Measurements from ENCODE around the gene TRAPPC3.
"Not testable (repeated sequence)": the region's sequence is repeated elsewhere in the genome, so short reads cannot be mapped to it uniquely, and the experiment has no call there.

Gene TRAPPC3

DNA sequence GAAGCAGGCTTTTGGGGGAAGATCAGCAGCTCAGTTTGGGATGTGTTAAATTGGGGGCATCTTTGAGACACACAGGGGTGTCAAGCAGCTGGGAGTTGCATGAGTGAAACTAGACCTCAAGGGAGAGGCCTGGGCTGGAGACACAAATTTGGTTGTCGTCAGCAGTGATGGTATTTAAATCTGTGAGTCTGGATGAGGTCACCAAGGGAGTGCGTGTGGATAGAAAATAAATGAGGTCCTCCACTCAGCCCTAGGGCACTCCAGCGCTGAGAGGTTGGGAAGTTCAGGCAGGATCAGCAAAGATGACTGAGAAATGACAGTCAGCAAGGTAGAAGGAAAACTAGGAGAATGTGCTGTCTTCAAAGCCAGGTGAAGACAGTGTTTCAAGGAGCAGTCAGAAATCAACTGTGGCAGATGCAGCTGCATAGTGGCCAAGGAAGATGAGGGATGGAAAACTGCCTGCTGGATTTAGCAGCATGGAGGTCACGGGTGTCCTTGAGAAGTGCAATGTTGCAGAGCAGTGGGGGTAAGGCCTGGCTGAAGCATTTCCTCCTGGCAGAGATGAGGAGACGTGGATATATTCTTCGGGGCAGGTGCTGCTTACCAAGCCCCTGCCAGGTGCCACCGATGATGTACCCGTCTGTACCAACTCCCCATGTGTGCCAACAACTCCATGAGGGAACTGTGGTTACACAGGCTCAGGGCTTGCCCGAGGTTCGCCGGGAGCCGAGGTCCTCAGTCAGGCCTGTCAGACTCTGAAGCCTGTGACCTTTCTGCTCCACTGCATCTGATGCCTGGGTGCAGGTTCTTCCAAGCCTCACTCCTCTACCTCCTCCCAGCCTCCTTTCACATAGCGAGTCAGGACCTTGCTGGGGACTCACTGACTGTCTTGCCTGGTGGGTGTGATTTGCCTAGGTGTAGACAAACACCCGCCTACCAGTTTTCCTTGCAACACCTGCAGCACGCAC, 17.9 kb upstream of the TRAPPC3 start:
- DNase-seq (ENCODE audit: low read depth, low spot score) = no peak

- DNase-seq (ENCODE audit: low read depth, low spot score) = no peak
Observed at GRCh38 chr1:36166136-36166535, 16.9 kb upstream of the TRAPPC3 start.

GRCh38 chr1:36165145-36165544, 15.9 kb upstream of the TRAPPC3 start:
- DNase-seq (ENCODE audit: low read depth, low spot score) = no peak

GRCh38 chr1:36164361-36164760, 15.1 kb upstream of the TRAPPC3 start:
- no peak for DNase-seq (ENCODE audit: low read depth, low spot score)

DNA sequence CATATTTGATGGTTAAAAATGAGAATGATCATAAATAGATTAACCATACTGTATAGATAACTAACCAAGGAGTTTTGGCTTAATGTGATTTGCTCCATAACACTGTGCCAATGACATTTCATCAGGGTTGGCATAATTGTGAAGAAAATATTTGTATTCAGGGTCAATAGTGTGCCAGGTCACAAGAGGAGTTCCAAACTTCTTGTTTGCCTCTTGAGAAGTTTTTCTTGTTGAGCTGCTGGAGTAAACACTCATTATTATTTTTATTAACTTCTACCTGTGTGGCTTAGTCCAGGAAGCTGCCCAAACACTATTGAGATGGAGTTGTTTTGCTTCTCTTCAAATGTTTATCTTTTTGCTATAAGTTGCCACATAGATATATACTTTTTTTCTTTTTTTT, 14.1 kb upstream of the TRAPPC3 start:
- DNase-seq (ENCODE audit: low read depth, low spot score) = no peak

DNA sequence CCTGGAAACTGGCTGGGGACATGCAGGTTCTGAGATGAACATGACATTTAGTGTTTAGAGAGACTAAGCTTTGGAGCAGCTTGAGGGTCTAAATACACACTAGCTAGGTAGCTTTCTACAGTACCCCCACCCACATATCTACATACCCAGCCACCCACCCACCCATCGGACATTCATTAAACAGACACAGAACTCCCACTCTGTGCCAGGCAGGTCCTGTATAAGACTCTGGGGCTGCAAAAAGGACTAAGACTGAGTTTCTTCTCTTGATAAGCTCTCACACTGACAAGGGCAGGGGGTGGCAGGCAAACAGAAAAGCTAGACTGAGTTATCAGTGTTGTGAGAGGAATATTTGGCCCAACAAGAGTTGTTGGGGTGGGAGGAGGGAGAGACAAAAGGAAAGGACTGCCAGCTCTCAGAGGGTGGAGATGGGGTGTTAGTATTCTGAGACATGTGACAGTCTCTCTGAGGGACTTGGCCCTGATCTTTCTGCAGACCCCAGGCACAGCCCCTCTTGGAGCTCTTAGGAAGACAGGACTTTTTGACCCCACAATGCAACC, 13.5 kb upstream of the TRAPPC3 start:
- no peak for DNase-seq (ENCODE audit: low read depth, low spot score)

DNA sequence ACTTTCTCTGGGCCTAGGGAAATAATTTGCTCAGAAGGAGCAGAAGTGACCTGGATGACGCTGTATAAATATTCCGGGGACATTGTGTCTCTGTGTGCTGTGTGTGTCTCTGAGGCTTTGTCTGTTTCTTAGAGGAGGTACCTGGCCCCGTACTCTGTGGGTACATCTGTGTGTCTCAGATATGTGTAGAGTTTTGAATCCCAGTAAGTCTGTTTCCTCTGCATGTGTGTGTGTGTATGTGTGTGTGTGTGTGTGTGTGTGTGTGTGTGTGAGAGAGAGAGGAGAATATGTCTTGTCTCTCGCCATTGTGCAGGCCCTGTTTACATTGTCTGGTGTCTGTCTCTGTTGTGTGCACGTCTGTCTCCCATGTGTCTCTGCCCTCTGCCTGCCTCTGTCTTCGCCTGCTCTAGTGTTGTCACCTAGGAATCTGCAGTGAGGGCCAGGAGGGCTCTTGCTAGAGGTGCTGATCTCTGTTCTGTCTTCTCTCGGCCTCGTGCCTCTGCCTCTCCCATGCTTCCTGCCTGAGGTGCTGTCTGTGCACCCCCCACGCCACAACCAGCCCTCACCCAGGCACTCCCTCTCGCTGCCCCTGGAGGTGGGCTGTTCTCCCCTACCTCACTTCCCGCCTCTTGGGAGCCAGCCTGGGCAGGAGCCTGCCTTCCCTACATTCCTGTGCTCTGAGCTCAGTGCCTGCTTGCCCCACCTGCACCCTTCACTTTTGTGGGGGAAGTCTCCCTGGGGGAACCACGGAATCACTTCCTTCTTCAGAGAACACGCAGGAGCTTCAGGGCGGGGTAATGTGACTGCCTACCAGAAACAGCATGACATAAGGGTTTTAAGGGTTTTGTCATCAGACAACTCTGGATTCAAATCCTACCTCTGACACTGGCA, 12.6 kb upstream of the TRAPPC3 start:
- no peak for DNase-seq (ENCODE audit: low read depth, low spot score)

DNA sequence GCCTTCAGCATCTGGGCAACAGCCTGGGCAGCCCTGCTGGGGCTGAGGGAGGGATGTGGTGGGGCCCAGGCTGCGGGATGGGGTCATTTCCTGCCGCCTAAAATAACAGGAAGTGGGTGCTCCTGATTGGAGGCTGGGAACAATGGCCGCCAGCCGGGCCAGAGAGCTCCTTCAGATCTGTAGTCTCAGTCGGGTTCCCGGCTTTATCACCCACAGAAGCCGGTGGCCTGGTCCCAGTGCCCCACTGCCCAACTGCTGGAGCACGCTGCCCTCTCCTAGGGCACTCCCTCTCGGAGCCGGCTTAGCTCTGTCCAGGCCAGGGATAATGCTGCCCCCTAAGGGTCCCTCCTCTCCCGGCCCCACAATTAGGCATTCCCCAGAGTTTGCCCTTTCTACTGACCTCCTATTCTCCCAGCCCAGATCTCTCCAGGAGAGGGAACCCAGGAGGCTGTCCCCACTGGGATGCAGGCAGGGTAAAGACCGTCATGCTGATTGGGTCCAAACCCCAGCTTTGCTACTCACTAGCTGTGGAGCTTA, 11.7 kb upstream of the TRAPPC3 start:
- DNase-seq (ENCODE audit: low read depth, low spot score) = peak; percentile 29

DNA sequence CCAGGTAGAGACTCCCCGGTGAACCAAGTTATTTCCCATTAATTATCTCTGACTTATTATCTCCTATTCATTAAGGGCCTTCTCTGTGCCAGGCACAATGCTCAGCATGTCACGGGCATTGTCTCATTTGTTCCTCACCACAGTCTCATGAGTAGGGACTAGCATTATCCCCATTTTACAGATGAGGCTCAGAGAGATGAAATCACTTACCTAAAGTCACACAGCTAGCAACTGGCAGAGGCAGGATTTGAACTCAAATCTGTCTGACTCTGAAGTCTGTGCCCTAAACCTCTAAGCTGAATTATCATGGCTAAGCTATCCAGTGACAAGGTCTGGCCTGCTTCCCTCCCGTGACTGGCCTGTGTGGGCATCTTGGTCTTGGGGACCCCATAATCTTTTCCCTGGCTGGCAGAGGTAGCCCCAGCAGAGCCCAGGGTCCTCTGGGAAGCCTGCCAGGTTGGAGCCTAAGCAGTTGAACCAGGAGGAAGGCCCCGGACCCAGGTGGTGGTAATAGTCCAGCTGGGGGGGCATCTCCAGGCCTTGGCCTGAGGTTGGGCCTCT, 11.2 kb upstream of the TRAPPC3 start:
- DNase-seq (ENCODE audit: low read depth, low spot score) = no peak

- DNase-seq (ENCODE audit: low read depth, low spot score) = no peak
Observed at GRCh38 chr1:36159614-36160387, 10.5 kb upstream of the TRAPPC3 start.

GRCh38 chr1:36158827-36159252, 9.6 kb upstream of the TRAPPC3 start:
- DNase-seq (ENCODE audit: low read depth, low spot score) = not testable (repeated sequence)

- no peak for DNase-seq (ENCODE audit: low read depth, low spot score)
Observed at GRCh38 chr1:36157973-36158826, 8.9 kb upstream of the TRAPPC3 start.

DNA sequence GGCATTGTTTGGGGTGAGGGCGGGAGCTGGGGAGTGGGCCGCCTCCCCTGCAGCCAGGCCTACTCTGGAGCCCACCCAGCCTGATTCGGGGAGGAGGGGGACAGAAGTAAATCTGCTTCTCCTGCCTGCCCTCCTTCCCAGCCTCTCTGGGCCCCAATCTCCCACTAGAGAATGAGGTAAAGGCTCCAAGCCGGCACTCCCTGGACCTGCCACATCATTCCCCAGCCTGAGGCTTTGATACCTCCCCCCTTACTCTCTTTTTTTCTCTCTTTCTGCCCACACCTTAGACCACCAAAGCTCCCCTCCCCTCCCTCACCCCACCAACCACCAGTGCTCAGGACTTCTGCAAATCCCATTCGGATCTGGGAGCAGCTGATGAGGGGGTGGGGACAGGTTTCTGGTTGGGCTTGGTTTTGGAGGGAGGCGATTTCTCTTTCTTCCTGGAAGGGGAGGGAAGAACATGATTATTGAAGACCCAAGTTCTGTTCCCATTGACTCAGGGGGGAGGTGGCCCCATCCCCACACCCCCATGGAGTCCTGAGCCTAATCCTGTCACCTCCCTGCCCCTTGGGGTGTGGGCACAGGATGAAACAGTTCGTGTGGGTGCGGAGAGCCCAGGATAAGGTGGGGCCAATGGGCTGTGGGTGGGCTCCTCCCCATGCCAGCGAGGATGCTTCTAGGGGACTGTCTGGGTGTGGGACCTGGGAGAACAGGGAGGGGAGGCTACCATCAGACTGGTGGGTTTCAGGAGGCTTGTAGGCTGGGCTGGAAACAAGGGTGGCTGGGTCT, 8.0 kb upstream of the TRAPPC3 start:
- no peak for DNase-seq (ENCODE audit: low read depth, low spot score)

- DNase-seq (ENCODE audit: low read depth, low spot score) = no peak
Observed at GRCh38 chr1:36156329-36157114, 7.2 kb upstream of the TRAPPC3 start.

DNA sequence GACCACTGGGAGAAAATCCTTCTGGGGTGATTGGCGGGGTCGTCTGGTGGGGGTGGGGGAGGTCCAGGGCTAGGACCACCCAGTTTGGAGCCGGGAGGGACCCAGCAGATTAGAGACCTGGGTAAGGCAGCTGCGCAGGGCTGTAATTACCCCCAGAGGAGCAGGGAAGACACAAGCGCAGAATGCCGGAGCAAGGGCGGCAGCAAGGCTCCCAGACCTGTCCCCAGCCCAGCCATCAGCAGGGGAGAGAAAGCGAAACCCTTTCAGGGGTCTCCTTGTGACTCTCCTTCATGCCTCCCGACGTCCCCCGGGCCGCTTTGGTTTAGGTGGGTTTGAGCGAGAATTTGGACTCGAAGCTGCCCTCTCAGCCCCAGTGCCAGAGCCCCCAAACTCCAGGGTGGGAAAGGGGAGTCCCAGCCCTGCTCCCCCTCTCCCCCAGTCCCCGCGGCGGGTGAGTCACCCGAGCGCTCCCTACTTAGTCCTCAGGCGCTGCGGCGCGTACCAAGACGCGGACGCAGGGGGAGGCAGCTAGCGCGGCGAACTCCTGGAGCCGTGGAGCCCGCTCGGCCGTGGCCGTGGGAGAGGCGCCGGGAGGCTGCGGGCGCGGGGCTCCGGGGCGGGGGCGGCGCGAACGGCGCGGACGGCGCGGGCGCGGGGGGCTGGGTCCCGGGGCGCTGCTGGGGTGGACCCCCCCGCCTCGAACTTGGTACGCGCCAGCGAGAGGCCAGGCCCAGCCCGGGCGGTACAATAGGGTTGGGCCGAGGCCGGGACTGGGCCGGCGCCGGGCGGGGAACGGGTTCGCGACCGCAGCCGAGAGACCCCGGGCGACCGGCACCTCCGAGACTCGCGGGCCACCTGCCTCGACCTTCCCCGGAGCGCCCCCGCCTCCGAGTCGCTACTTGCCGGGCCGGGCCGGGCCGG, 6.4 kb upstream of the TRAPPC3 start, which contains the start of gene MAP7D1:
Gene MAP7D1 (plus strand): TSS at position 753 of the 921 bp plus-strand sequence. CDS start 258 bp downstream, outside the sequence.
- peak; percentile 59 for DNase-seq (ENCODE audit: low read depth, low spot score)

DNA sequence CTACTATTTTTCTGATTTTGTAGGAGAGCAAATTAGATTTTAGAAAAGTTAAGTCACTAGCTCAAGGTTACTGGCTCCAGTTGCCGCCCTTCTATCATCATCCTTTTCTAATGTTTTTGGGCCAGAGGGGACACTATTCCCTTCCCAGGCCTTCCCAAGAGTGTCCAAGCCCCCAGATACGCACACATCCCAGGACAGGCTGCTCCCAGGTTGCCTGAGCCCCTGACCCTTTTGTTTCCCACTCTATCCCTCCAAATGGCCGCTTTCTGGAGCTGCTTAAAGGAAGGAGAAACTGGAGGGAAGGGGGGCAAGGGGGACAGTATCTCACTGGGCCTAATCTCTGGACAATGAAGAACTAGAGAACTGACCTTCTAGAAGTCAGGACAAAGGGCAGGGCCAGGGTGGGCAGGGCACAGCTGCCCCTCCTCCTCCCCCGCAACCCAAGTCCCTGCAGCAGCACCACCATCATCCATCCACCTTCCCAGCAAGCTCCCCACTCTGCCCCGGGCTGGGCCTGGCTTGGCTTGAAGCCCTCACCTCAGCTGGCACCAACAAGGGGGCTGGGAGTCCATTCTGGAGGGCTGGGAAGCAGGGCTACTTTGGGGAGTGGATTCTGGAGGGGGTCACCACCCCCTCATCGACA, 5.6 kb upstream of the TRAPPC3 start:
- no peak for DNase-seq (ENCODE audit: low read depth, low spot score)
